Right hindlimb (tissue), 1 donor: Measurements from ENCODE around the gene GRK7.
"Not testable (repeated sequence)": the region's sequence is repeated elsewhere in the genome, so short reads cannot be mapped to it uniquely, and the experiment has no call there.

Source experiments
- DNase-seq: peaks from one replicate; pipeline ENCODE4 v3.0.0-alpha.2; 2018

The GRK7 gene

DNA sequence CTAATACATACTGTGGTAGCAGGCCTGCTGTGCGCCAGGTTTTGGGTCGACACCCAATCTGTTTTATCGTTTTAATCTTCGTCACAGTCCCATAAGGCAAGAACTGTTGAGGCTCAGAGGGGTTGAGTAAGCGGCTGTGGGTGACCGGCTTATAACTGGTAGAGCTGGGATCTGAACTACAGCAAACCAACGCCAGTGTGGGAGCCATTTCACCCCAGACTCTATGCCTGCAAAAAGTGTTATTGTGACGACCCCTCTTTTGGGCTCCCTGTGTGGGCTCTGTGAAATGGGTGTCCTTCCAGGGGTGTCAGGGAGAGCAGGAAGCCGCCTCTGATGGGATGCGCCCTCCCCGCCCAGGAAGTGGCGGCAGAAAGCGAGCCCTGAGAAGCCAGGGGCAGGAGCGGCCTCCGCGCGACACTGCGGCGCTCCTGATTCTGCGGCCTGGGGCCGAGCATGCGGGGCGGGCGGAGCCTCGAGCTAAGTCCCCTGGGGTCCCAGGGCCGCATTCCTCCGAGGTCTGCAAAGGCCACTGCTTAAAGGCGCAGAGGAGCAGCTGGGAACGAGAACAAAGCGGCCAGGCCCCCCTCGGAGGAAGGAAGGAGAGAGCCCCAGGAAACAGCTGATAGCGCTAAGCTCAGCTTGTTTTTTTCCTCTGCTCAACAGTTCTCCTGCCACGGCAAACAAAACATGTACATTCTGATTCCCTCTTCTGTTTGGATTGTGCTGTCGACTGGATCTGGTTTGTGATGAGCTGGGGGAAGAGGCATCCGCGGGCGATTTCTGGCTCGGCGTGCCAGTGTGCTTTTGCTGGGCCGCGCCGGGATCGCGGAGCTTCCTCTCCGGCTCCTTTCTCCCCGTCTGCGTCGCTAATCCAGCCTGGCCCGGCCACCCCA, 33.9 kb downstream of the GRK7 start:
- peak; percentile 80 for DNase-seq

DNA sequence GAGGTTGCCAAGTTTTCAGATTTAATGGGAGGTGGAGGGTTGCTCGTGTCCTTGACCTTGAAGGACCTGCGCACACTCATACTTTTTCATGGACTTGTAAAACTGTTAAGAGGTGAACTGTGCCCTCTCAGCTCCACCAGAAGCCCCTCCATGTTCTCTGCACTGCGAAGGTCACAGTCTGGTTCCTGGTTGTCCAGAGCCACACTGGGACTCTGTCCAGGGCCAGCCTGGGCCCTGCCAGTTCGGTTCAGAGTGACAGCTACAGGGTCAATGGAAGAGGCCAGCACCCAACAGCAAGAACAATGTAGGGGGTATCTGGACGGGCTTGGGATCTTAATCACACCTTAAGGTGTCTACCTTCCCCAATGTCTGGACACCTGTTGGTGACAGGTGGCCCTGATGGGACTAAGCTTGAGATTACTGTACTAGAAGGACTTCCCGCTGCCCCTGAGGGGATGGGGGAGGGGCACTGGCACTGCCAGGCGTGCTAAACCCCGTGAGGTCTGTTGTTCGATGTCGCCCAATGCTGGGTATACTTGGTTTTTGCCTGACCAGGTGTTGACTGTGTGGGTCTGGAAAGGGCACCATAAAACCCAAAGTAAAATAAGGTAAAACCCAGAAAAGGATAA, 34.7 kb downstream of the GRK7 start:
- DNase-seq, result no peak

DNA sequence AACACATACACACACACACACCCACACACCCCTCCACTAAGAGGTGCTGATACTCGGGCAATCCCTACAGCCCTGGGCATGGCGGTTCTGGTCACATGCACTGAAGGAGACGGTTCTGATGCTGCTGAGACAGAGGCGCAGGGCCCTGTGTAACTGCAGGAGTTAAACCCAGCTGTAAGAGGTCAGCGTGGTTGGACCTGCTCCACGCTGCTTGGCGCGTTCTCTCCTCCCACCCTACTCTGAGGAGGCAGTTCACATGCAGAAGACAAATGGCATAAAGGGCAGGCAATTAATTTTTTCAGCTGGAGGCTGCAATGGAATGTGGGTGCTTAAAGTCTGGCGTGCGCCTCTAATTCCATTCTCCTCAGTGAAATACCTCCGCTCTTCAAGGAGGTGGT, 35.2 kb downstream of the GRK7 start:
- peak; percentile 48 for DNase-seq

DNA sequence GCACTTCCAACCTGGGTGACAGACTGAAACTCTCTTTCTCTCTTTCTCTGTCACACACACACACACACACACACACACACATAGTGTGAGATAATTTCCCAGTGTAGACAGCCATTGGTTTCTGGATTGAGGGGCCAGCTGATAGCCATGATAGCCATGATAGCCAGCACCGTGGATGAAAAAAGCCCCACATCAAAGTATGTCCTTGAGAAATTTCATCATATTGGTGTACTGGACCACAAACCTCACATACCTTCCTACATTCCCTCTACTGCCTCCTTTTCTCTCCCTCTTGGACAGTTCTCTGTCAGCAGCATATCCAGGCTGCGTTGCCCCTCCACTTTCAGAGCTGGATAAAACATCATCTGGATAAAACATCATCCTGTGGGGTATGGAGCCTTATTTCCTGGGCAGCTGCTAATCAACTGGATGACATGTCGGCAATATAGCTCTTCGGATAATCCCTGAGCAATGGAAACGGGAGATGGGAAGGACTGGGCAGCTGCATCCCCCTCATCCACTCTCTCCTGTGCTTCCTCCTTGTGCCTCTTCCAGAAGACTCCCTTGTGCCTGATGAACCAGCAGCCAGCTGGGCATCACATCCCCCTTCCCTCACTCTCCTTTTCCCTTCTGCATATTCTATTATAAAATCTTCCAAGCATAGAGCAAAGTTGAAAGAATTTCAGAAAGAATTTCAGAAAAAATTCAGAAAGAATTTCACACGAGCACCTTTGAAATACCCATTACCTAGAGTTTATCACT, 39.3 kb downstream of the GRK7 start:
- DNase-seq, result no peak

DNA sequence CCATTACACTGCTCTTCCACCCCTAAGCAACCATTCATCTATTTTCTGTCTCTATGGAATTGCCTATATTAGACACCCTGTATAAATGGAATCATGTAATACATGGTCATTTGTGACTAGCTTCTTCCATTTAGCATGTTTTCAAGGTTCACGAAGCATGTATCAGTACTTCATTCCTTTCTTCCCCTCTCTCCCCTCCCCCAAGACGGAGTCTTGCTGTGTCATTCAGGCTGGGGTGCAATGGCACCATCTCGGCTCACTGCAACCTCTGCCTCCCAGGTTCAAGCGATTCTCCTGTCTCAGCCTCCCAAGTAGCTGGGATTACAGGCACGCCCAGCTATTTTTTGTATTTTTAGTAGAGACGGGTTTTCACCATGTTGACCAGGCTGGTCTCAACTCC, 40.3 kb downstream of the GRK7 start:
- not testable (repeated sequence) for DNase-seq

DNA sequence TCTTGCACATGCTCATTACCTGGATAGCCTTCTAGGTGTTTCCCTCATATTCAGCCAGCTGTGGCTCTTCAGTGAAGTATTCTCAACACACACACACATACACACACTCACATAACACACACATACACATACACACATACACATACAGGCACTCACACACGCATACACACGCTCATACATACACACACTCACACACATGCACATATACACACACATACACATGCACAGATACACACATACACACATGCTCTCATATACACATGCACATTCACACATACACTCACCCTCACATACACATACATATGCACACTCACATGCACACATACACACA, 41.2 kb downstream of the GRK7 start:
- DNase-seq, result no peak

DNA sequence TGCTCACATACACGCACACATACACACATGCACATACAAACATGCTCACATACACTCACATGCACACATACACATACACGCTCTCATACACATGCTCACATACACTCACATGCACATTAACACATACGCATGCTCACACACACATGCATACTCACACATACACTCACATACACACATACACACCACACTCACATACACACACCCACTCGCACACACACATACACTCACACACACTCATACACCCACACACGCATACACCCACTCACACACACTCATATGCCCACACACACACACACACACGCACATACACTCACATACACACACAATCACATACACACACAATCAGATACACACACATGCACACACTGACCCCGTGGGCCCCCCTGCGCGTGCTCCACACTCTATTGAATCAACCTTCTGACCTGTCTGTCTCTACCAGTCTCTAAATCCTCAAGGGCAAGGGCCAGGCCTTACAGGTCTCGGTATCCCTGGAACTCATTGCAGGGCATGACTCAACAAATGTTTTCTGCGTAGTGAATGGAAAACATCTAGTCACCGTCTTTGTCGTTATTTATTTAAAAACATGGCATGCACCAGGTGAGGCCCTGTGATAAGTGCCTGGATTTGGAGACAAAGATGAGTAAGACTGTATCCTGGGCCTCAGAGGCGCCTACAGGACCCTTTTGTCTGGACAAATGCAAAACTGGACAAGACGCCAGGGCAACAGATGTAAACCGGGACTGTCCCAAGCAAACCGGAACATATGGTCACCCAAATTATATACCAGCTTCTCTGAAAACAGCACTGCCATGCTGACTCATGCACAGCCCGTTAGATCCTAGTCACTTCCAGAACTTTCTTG, 41.8 kb downstream of the GRK7 start:
- no peak for DNase-seq

DNA sequence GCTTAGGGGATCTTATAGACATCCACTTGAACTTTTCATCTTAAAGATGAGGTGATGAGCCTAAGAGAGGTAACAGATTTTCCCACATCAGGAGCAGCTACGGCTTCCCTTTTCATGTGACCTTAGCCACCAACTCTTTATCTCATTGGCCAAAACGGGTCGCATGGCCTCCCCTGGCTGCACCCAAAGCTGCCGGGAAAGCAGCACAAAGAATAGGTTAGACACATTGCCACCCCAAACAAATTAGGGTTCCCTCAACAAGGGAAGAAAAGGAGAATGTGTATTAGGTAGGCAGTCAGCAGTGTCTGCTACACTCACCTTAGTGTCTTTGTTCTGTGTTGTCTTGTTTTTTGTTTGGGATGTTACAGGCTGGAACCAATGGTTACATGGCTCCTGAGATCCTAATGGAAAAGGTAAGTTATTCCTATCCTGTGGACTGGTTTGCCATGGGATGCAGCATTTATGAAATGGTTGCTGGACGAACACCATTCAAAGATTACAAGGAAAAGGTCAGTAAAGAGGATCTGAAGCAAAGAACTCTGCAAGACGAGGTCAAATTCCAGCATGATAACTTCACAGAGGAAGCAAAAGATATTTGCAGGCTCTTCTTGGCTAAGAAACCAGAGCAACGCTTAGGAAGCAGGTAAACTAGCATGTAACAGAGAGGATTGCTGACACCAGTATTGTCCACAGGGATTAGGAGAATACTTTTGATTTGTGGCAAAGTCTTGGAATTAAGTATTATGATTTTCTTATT, 44.2 kb downstream of the GRK7 start:
- no peak for DNase-seq

DNA sequence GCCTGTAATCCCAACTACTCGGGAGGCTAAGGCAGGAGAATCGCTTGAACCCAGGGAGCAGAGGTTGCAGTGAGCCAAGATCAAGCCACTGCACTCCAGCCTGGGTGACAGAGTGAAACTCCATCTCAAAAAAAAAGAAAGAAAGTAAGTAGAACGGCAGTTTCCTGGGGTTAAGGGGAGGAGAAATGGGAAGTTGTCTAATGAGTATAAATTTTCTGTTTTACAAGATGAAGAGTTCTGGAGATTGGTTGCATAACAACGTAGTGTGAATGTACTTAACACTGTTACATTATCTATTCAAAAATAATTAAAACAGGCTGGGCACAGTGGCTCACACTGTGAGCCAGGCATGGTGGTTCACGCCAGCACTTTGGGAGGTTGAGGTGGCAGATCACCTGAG, 45.4 kb downstream of the GRK7 start:
- no peak for DNase-seq

DNA sequence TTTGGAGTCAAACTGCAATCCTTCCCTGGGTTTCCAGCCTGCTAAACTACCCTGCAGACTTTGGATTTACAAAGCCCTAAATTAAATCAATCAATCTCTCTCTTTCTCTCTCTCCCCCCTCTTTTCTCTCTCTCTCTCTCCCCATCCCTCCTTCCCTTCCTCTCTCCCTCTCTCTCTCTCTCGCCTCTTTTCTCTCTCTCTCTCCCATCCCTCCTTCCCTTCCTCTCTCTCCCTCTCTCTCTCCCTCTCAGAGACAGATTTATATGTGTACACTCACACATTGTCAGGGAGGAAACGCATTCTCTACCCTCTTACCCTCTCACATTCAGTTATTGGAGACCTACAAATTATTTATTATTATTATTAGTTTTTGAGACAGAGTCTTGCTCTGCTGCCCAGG, 47.0 kb downstream of the GRK7 start:
- DNase-seq, result no peak

DNA sequence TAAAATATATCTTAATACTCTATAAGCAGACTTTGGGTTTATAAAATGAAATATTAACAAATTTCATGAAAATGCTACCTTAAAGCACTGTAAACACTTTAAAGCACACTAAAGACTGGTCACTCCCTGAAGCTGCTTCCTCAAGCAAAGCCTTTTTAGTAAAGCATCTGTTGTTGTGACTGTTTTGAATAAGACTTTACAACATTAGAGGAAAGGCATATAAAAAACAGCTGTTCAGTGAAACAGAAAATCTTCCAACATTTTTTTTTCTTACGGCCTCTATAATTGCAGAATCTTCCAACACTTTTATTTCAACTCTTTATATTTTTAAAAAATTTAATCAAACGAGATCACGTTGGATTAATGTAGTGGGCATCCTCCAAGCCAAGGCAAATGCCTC, 48.1 kb downstream of the GRK7 start:
- no peak for DNase-seq

DNA sequence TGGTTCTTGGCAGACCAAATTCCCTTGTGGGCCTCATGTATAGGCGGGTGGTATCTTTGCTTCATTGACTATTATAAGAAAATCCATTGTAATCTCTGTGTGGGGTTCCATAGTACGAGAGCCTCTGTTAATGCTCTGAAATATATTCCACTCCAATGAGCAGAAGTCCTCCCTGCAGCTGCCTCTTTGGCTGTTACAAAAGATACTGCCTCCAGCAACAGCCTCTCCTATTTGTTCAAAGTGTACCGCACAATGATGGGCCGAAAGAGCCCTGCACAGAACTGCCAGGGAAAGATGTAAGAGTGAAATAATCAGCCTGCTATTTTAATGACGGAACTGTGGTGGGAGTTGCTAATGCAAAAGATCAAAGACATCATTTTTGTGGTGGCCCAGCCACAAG, 48.9 kb downstream of the GRK7 start:
- DNase-seq, result peak; percentile 32

DNA sequence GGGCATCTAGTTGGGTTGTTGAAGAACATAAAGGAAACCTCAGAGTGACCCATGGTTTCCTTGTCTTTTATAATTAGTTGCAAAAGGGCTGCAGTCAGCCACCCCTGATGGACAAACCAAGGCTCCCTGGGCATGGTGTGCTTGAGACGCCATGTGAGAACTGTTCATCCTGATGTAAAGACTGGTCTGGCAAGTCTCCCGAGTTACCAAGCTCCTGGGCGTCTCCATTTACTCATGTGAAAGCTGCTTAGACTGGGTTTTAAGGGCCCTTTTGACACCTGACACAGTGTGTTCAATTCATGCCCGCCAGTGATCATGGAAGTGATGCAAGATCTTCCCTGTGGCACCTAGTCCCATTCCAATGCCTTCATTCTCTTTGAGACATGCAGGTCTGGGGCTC, 49.4 kb downstream of the GRK7 start:
- DNase-seq, result no peak
